Hematopoietic multipotent progenitor cell treated with erythropoietin and hydrocortisone succinate and interleukin-3 and kit ligand, for 6 days (in vitro differentiated cells): Measurements from ENCODE around the gene RGS9.
"Not testable (repeated sequence)": the region's sequence is repeated elsewhere in the genome, so short reads cannot be mapped to it uniquely, and the experiment has no call there.

Source experiments
- DNase-seq: peaks from one replicate; pipeline ENCODE4 v3.0.0-alpha.2; 2015

The RGS9 gene

GRCh38 chr17:65185062-65185461 is 47.9 kb downstream of the RGS9 start:
- DNase-seq, result no peak

DNA sequence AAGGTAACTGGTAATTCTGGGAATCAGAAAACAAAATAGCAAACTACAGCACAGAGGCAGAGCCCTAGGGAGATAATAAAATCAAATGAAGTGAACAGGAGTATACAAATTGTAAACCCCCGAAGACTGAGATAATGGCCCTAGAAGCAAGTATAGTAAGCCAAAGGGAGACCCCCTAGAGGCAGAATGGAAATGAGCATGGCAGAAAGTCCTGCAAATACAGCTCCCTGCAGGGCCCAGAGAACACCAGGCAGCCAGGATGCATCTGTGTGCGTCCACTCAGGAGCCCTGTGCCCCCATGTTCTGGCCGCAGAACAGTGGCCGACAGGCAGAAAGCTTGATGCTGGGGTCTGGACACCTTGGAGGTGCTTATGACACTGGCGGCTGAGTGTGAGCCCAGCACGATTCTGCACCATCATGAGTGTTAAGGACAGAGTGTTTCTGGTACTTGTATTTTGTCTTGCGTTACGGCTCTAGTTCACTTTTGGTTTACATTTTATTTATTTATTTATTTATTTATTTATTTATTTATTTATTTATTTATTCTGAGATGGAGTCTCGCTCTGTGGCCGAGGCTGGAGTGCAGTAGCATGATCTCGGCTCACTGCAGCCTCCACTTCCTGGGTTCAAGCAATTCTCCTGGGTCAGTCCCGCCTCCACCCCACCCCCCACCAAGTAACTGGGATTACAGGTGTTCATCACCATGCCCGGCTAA is 48.7 kb downstream of the RGS9 start:
- DNase-seq, result no peak

DNA sequence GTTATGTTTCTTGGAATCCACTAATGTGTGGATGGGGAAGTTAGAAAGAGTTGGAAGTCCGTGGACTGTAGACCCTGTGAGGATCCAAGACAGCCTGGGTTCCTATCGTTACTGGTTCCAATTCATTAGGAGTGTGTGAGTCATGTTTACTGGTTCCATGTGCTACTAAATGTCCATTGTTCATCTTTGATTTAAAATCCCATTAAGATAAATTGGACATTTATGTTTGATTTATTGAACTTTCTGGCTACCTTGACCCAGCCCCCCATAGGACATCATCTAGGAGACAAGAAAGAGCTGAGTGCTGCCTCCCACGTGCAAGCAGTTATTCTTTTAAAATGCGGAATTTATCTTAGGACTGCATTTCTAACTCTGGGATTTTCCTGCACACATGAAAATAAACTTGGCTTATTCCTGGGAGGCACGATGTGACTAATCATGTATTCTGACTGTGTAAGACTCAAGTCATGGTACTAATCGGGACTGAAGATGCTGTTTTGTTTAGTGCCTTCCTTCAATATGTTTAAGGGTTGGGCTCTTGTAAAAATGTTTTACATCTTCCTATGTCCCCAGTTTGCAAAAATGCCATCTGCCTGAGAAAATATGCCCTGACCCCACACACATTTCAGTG is 53.4 kb downstream of the RGS9 start:
- DNase-seq, result no peak

DNA sequence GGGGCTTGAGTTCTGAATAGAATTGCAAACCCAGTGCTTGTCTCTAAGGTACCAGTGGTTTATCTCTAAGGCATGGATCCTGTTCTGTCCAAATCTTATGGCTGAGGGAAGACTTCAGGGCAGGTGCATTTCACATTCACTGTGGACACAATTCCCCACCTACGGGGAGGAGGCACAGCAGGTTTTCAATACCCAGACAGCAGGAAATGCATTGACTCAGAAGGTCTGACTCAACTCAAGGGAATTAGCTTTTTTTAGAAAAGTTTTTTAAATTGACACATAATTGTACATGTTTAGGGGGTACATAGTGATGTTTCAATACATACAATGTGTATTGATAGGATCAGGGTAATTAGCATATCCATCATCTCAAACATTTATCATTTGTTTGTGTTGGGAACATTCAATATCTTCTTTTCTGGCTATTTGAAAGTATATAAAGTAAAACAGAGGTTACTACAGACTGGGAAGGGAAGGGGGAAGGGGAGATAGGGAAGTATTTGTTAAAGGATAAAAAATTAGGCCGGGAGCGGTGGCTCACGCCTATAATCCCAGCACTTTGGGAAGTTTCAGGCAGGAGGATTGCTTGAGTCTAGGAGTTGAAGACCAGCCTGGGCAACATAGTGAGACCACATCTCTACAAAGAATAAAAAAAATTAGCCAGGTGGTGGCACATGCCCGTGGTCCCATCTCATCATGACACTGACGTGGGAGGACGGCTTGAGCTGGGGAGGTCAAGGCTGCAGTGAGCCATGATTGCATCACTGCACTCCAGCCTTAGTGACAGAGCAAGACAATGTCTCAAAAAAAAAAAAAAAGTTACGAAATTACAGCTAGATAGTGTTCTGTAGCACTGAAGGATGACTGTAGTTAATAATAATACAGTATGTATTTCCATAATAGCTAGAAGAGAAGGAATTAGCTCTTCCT is 54.9 kb downstream of the RGS9 start:
- no peak for DNase-seq

GRCh38 chr17:65193305-65193704 is 56.1 kb downstream of the RGS9 start:
- DNase-seq, result no peak

DNA sequence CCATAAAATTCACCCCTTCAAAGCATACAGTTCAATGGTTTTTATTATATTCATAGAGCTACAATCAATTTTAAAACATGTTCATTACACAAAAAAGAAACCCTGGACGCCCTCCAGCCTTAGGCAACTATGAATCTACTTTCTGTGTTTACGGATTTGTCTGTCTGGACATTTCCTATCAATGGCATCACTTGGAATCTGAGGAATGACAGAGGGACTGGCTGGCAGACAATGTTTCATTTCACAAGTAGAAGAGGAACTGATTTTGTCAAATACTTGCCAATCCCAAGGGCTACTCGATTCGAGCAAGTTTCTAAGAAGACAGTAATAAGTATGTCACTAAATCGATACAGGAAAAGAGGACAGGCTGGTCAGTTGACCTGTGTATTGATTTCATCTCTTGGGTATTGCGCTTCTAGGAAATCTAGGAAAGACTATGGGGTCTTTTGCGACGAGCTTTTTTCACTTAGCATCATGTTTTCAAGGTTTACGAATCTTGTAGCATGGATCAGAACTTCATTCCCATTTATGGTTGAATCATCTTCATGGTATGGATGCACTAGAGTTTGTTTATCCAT is 56.6 kb downstream of the RGS9 start:
- no peak for DNase-seq

DNA sequence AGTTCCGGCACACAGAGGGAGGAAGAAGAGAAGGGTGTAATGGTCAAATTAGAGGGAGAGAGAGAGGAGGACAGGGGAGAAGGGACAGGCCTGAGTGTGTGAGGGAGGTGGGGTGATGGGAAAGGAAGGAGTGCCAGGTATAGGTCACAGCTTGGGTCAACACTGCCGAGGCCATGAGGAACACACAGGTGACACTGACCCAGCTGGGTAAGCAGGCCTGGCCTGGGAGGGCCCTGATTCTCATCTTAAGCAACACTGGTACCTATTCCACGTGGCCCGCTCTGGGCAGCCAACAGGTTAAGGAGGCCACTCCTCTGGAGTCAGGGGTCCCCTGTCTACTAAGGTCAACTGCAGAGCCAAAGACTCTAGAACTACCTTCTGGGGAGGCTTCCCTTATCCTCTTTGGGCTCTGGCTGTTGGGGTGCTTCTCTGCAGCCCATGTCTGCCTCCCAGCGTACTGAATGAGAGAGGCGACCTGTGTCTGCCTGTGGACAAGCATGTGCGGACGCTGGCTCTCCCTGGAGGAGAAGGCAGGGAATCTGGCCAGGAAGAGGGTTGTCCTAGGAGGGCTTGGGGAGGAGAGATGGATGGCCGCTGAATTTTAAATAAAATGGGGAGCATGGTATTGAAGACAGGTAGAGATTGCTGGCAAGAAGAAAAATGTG is 57.6 kb downstream of the RGS9 start:
- no peak for DNase-seq

DNA sequence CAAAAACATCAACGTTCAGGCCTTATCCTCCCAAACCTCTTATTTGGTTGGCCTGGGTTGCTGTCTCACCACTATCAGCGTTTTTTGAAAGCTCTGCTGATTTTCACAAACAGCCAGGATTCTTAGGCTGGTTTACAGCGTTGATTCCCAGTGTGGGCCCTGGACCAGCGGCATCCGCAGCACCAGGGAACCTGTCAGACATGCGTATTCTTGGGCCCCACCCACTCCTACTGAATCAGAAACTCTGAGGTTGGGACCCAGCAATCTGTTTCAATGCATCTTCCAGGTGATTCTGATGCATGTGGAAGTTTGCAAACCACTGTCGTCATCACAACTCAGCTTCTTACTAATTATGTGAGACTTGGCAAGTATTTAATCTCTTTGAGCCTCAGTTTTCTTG is 58.5 kb downstream of the RGS9 start:
- no peak for DNase-seq

DNA sequence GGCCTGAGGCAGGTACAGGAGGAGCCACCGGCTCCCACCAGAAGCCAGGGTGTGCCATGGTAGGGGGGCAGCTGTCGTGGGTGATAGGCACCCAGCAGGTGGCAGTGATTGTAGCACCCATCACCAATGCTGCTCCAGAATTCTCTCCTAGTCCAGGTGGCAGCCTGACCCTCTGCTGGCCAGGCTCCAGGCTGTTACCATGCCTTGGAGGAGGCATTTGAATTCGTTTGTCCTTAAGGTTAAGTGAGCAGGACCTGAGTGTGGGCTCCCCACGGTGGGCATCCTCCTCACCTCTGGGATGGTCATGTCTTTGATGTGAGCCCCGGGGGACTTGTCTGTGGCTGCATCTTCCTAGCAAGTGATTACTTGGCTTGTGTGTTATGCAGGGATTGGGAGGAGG is 59.4 kb downstream of the RGS9 start:
- DNase-seq, result no peak

GRCh38 chr17:65197201-65197600 is 60.0 kb downstream of the RGS9 start:
- no peak for DNase-seq

GRCh38 chr17:65198653-65199382 is 61.6 kb downstream of the RGS9 start:
- peak; percentile 90 for DNase-seq

- DNase-seq, result no peak
These were observed 64.2 kb downstream of the RGS9 start for GRCh38 chr17:65201331-65201730.

GRCh38 chr17:65202844-65203571 is 65.8 kb downstream of the RGS9 start:
- DNase-seq, result no peak

DNA sequence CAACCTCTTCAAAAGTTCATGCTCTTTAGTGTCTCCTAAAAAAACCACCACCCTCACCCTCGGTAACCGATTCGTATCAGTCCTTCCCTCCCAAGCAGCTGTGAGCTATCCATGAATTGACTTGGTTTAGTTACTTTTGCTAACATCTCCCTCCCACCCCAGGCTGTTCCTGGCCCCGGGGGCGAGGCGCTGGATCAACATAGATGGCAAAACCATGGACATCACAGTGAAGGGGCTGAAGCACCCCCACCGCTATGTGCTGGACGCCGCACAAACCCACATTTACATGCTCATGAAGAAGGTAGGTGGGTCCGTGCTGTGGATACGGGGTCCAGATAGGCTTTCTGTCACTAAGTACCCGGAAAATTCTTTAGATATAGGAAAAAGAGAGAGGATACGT is 66.8 kb downstream of the RGS9 start:
- DNase-seq, result no peak

GRCh38 chr17:65205655-65206054 is 68.5 kb downstream of the RGS9 start:
- no peak for DNase-seq

GRCh38 chr17:65207448-65207847 is 70.3 kb downstream of the RGS9 start:
- DNase-seq, result not testable (repeated sequence)

DNA sequence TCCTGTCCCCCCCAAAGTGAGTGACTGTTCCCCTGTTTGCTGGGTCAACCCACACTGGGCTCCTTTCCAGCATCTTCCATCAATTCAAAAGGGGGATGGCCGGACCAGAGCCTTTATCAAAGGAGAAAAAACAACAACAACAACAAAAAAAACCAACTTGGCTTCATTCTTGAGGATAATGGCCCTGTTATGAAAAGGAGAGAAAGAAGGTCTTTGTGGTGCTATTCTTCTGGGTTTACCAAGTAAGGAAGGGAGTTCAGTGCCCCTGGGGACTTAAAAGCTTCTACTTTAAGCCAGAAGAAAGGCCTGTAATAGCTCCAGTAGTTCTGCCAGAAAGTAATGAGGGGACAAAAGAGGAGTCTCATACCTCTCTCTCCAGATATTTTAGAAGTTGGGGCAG is 71.5 kb downstream of the RGS9 start:
- no peak for DNase-seq

DNA sequence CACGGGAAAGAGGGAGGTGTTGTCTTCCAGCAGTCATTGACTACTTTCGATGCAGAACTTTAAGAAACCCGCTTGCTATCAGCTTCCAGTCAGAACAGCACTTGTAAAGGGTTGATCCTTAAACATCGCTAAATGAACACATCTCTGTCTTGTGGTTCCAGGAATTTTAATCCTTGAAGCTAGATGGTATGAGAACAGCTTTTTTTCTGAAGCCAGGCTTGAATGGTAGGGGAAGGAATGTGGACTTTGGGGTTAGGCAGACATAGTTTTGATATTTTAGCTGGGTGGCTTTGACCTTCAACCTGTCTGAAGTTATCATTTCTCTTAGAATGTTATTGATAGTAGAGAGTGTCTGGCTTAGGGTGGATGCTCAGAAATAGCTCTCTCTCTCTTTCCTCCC is 81.1 kb downstream of the RGS9 start:
- DNase-seq, result no peak

GRCh38 chr17:65219124-65219523 is 82.0 kb downstream of the RGS9 start:
- DNase-seq, result peak; percentile 38

DNA sequence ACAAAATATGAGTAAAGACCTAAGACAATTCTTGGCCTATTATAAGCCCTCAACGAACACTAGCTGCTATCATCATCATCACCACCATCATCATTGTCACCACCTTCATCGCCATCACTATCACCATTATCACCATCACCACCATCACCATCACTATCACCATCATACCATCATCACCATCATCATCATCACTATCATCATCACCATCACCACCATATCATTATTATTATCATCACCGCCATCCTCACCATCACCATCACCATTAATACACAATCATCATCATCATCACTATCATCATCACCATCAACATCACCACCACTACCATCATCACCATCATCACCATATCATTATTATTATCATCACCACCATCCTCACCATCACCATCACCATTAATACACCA is 82.5 kb downstream of the RGS9 start:
- no peak for DNase-seq

GRCh38 chr17:65220732-65221131 is 83.6 kb downstream of the RGS9 start:
- no peak for DNase-seq
